ENCODE measurements around the gene BCL2L15.

BCL2L15 gene

GRCh38 chr1:113898241-113898814 lies 10.9 kb upstream of the BCL2L15 start:
- no peak for TF ChIP-seq CTCF (IDR thresholded peaks at IDR 0.05)
- no peak for TF ChIP-seq ZFX (IDR thresholded peaks at IDR 0.05; ENCODE audit: borderline replicate concordance)

GRCh38 chr1:113895961-113896360 lies 8.6 kb upstream of the BCL2L15 start:
- no peak for TF ChIP-seq ZFX (IDR thresholded peaks at IDR 0.05; ENCODE audit: borderline replicate concordance)
- TF ChIP-seq CTCF (IDR thresholded peaks at IDR 0.05) = no peak
- H3K27ac ChIP-seq = no peak overlapping the region

More at GRCh38 chr1:113898241-113898814, 10.9 kb upstream of the BCL2L15 start:
- no peak overlapping the region for H3K27ac ChIP-seq

DNA sequence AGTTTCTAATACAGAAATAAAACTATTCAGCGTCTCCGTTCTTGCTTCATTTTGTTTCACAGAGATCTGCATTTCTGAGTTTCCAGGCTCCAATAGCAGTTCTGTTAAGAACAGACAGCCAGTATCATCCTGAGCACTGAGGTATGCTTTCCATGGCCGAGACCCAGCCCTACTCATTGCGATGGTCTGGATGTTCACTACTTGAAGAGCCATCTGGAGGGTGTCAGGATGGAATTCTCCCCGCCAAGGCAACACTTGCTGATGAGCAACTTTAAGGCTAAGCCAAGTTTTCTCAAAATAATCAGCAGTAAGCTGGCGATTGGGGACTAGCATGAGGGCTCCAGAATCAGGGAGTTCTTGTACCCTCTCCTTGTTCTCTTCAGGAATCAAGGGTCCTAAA lies 7.7 kb upstream of the BCL2L15 start:
- no peak overlapping the region for H3K27ac ChIP-seq
- TF ChIP-seq CTCF (IDR thresholded peaks at IDR 0.05) = no peak
- TF ChIP-seq ZFX (IDR thresholded peaks at IDR 0.05; ENCODE audit: borderline replicate concordance) = no peak

DNA sequence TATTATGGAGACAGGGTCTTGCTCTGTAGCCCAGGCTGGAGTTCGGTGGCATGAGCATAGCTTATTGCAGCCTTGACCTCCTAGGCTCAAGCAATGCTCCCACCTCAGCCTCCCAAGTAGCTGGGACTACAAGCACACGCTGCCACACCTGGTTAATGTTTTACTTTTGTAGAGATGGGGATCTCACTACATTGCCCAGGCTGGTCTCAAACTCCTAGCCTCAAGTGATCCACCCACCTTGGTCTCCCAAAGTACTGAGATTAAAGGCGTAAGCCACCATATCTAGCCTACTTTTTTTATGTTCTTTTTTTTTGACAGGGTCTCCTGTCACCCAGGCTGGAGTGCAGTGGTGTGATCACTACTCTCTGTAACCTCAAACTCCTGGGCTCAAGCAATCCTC lies 5.9 kb upstream of the BCL2L15 start:
- TF ChIP-seq ZFX (IDR thresholded peaks at IDR 0.05; ENCODE audit: borderline replicate concordance) = no peak
- no peak for TF ChIP-seq CTCF (IDR thresholded peaks at IDR 0.05)
- no peak overlapping the region for H3K27ac ChIP-seq

- TF ChIP-seq CTCF (IDR thresholded peaks at IDR 0.05) (no peak), ZFX (IDR thresholded peaks at IDR 0.05; ENCODE audit: borderline replicate concordance) (no peak)
- no peak overlapping the region for H3K27ac ChIP-seq
These were observed 4.3 kb upstream of the BCL2L15 start for GRCh38 chr1:113891631-113892220.

- TF ChIP-seq CTCF (IDR thresholded peaks at IDR 0.05) = no peak
- no peak for TF ChIP-seq ZFX (IDR thresholded peaks at IDR 0.05; ENCODE audit: borderline replicate concordance)
- no peak overlapping the region for H3K27ac ChIP-seq
These were observed 3.4 kb upstream of the BCL2L15 start for GRCh38 chr1:113890816-113891215.

All from 22Rv1 (cell line).